ENCODE measurements around the gene TRIM24. TPM values are rescaled to one million over a fixed set of nuclear protein-coding genes. Genes with fewer than 3 reads are reported as not detected.
"Not testable (repeated sequence)": the region's sequence is repeated elsewhere in the genome, so short reads cannot be mapped to it uniquely, and the experiment has no call there.

Gene TRIM24
- total and polyA plus RNA-seq, 2 experiments from 2014 or later, result 47.8 to 63.1 TPM

DNA sequence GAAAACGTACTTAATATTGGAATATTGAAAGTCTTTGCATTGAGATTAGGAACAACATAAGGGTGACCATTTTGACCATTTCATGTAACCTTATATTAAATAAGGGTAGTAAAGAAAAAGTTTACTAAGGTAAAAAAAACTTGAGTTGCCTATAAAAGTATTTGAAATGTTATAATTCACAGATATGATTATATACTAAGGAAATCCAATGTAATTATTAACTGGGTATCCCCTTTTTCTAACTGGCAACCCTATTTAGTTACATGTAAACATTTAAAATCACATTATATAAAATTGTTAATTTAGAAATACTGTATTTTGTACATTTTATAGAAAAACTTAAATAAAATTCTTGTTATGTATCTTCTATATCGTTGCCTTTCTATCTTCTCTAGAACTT lies 64.2 kb downstream of the TRIM24 start:
- no peak overlapping the region for H3K27ac ChIP-seq
- H3K36me3 ChIP-seq (replicated peaks; ENCODE audit: insufficient read depth, low read depth), result peaks cover 6% of the 10 kb centered on the region
- H3K9me3 ChIP-seq (ENCODE audit: low read depth), result peaks cover 29% of the 10 kb centered on the region
- H3K27me3 ChIP-seq, result no peaks in the 10 kb centered on the region
- no peaks in the 10 kb centered on the region for H3K4me1 ChIP-seq (ENCODE audit: insufficient read depth)
- TF ChIP-seq EZH2phosphoT487 (IDR thresholded peaks at IDR 0.05; ENCODE audit: low read depth, severe bottlenecking, unreplicated experiment), result no peak
- TF ChIP-seq, protein P1, sequence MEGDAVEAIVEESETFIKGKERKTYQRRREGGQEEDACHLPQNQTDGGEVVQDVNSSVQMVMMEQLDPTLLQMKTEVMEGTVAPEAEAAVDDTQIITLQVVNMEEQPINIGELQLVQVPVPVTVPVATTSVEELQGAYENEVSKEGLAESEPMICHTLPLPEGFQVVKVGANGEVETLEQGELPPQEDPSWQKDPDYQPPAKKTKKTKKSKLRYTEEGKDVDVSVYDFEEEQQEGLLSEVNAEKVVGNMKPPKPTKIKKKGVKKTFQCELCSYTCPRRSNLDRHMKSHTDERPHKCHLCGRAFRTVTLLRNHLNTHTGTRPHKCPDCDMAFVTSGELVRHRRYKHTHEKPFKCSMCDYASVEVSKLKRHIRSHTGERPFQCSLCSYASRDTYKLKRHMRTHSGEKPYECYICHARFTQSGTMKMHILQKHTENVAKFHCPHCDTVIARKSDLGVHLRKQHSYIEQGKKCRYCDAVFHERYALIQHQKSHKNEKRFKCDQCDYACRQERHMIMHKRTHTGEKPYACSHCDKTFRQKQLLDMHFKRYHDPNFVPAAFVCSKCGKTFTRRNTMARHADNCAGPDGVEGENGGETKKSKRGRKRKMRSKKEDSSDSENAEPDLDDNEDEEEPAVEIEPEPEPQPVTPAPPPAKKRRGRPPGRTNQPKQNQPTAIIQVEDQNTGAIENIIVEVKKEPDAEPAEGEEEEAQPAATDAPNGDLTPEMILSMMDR (IDR thresholded peaks at IDR 0.05; ENCODE audit: poor library complexity), result no peak
- TF ChIP-seq EZH2 (IDR thresholded peaks at IDR 0.05; ENCODE audit: borderline replicate concordance), result no peak
- WGBS (ENCODE audit: low lambda C conversion rate, missing lambda C conversion rate), result 100% methylated on average over 2 of the region's 2 CpGs
- no peak overlapping the region for H3K4me3 ChIP-seq
- DNase-seq (ENCODE audit: low spot score), result no peak
- peaks cover 19% of the 10 kb centered on the region for H3K79me2 ChIP-seq
- no peaks in the 10 kb centered on the region for H4K20me1 ChIP-seq (ENCODE audit: insufficient read depth, poor library complexity, severe bottlenecking)
- no peak overlapping the region for H3K4me2 ChIP-seq
- no peak overlapping the region for H2AFZ ChIP-seq
- H3K9me2 ChIP-seq (replicated peaks; ENCODE audit: insufficient read depth), result no peaks in the 10 kb centered on the region

DNA sequence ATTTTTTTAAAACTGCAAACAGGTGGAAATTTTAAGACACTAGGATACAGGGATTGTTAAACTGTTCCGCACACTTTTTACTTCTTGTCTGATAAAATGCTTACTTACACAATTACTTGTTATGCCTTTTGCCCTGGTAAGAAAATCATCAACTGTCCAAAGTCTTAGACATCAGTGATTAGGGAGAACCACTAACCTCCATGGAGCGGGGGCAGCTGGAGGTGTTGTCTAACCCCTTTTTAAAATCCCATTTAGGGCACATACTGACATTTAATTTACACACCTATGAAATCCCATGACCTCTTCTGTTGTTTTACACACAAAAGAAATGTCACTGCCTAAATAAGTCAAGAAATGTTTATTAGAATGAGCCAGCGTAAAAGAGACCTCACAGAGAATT lies 65.7 kb downstream of the TRIM24 start:
- Histone ChIP-seq H3K27ac (no peak overlapping the region), H3K4me2 (no peak overlapping the region), H3K4me3 (no peak overlapping the region), H3K27me3 (no peaks in the 10 kb centered on the region), H3K9me3 (ENCODE audit: low read depth) (peaks cover 31% of the 10 kb centered on the region), H2AFZ (no peak overlapping the region), H3K36me3 (replicated peaks; ENCODE audit: insufficient read depth, low read depth) (peaks cover 6% of the 10 kb centered on the region), H4K20me1 (ENCODE audit: insufficient read depth, poor library complexity, severe bottlenecking) (no peaks in the 10 kb centered on the region), H3K9me2 (replicated peaks; ENCODE audit: insufficient read depth) (no peaks in the 10 kb centered on the region), H3K79me2 (peaks cover 24% of the 10 kb centered on the region), H3K4me1 (ENCODE audit: insufficient read depth) (no peaks in the 10 kb centered on the region)
- 96% methylated on average over 3 of the region's 3 CpGs for WGBS (ENCODE audit: low lambda C conversion rate, missing lambda C conversion rate)
- TF ChIP-seq, protein P1 (IDR thresholded peaks at IDR 0.05; ENCODE audit: poor library complexity), result no peak
- TF ChIP-seq EZH2 (IDR thresholded peaks at IDR 0.05; ENCODE audit: borderline replicate concordance) (no peak), EZH2phosphoT487 (IDR thresholded peaks at IDR 0.05; ENCODE audit: low read depth, severe bottlenecking, unreplicated experiment) (no peak)
- no peak for DNase-seq (ENCODE audit: low spot score)

DNA sequence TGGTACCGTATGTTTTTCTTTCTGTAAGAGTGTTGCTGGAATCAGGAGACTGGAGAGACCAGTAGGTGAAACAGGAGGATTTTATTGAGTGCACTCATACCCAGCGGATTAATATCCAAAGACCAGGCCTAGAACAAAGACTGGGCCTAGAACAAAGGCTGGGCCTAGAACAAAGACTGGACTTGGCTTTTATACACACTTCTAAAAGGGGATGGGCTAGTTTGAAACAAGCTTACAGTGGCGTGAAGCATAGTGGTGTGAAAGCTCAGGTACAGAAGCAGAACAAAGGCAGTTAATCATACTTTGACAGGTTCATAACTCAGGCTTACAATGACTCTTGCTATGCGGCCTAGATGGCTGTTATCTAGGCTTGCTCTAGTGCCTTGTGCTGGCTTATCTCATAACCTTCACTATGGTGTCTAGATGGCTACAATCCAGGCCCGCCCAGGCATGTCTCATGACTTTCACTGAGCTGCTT lies 67.7 kb downstream of the TRIM24 start:
- Histone ChIP-seq H3K9me2 (replicated peaks; ENCODE audit: insufficient read depth) (no peaks in the 10 kb centered on the region), H3K9me3 (ENCODE audit: low read depth) (peaks cover 32% of the 10 kb centered on the region), H3K27me3 (no peaks in the 10 kb centered on the region), H3K4me1 (ENCODE audit: insufficient read depth) (no peaks in the 10 kb centered on the region), H3K4me2 (no peak overlapping the region), H3K36me3 (replicated peaks; ENCODE audit: insufficient read depth, low read depth) (peaks cover 6% of the 10 kb centered on the region), H2AFZ (no peak overlapping the region), H3K27ac (no peak overlapping the region), H4K20me1 (ENCODE audit: insufficient read depth, poor library complexity, severe bottlenecking) (no peaks in the 10 kb centered on the region), H3K79me2 (peaks cover 31% of the 10 kb centered on the region), H3K4me3 (no peak overlapping the region)
- no peak for DNase-seq (ENCODE audit: low spot score)
- WGBS (ENCODE audit: low lambda C conversion rate, missing lambda C conversion rate), result 86% methylated on average over 5 of the region's 5 CpGs
- TF ChIP-seq EZH2 (IDR thresholded peaks at IDR 0.05; ENCODE audit: borderline replicate concordance) (no peak), EZH2phosphoT487 (IDR thresholded peaks at IDR 0.05; ENCODE audit: low read depth, severe bottlenecking, unreplicated experiment) (no peak)
- TF ChIP-seq, protein P1 (IDR thresholded peaks at IDR 0.05; ENCODE audit: poor library complexity), result no peak

DNA sequence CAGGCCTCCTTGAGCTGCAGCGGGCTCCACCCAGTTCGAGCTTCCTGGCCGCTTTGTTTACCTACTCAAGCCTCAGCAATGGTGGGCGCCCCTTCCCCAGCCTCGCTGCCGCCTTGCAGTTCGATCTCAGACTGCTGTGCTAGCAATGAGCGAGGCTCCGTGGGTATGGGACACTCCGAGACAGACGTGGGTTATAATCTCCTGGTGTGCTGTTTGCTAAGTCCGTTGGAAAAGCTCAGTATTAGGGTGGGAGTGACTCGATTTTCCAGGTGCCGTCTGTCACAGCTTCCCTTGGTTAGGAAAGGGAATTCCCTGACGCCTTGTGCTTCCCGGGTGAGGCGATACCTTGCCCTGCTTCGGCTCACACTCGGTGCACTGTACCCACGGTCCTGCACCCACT lies 76.8 kb downstream of the TRIM24 start:
- H3K79me2 ChIP-seq, result peaks cover 52% of the 10 kb centered on the region
- not testable (repeated sequence) for H3K27me3 ChIP-seq; H3K4me1 ChIP-seq (ENCODE audit: insufficient read depth); H3K27ac ChIP-seq; H2AFZ ChIP-seq; H3K9me2 ChIP-seq (replicated peaks; ENCODE audit: insufficient read depth); H3K36me3 ChIP-seq (replicated peaks; ENCODE audit: insufficient read depth, low read depth); H4K20me1 ChIP-seq (ENCODE audit: insufficient read depth, poor library complexity, severe bottlenecking); H3K9me3 ChIP-seq (ENCODE audit: low read depth); H3K4me2 ChIP-seq; H3K4me3 ChIP-seq; DNase-seq (ENCODE audit: low spot score)
- WGBS (ENCODE audit: low lambda C conversion rate, missing lambda C conversion rate), result 94% methylated on average over 20 of the region's 20 CpGs

All from hepatocyte (in vitro differentiated cells).